ENCODE results near the gene FNBP1L.

DNA sequence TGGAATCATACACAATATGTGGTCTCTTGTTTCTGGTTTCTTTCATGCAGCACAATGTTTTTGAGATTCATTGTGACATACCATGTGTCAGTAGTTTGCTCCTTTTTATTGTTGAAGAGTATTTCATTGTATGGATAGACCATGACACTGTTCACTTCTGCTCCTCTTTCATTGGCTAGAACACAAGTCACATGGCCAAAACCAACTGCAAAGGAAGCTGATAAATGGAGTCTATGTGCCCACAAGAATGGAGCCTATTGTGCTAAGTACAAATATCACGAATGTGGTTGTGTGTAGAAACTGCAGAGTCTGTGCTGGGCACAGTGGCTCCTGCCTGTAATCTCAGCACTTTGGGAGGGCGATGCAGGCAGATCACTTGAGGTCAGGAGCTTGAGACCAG, 28.6 kb upstream of the FNBP1L start:
- TF ChIP-seq, protein P1, sequence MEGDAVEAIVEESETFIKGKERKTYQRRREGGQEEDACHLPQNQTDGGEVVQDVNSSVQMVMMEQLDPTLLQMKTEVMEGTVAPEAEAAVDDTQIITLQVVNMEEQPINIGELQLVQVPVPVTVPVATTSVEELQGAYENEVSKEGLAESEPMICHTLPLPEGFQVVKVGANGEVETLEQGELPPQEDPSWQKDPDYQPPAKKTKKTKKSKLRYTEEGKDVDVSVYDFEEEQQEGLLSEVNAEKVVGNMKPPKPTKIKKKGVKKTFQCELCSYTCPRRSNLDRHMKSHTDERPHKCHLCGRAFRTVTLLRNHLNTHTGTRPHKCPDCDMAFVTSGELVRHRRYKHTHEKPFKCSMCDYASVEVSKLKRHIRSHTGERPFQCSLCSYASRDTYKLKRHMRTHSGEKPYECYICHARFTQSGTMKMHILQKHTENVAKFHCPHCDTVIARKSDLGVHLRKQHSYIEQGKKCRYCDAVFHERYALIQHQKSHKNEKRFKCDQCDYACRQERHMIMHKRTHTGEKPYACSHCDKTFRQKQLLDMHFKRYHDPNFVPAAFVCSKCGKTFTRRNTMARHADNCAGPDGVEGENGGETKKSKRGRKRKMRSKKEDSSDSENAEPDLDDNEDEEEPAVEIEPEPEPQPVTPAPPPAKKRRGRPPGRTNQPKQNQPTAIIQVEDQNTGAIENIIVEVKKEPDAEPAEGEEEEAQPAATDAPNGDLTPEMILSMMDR (IDR thresholded peaks at IDR 0.05), result no peak
- no peak for TF ChIP-seq EZH2 (IDR thresholded peaks at IDR 0.05)

Data from neural progenitor cell (in vitro differentiated cells).